GM21447 (cell line): ENCODE results near the gene KDM4C.
"Not testable (repeated sequence)": the region's sequence is repeated elsewhere in the genome, so short reads cannot be mapped to it uniquely, and the experiment has no call there.

Experiments used
- ATAC-seq: cut with Tn5 transposase; IDR thresholded peaks from one replicate; pipeline ENCODE4 v1.9.1; 2021; ENCODE audit not compliant: unreplicated experiment

Gene KDM4C

GRCh38 chr9:6757456-6758247 lies at the start of gene KDM4C:
KDM4C (plus strand) TSS chr9:6757973; CDS start chr9:6792989, 35,016 bp downstream.
- peak; percentile 77 for ATAC-seq

- ATAC-seq: no peak
These were observed 49.0 kb upstream of the KDM4C start for GRCh38 chr9:6708732-6709131.

- ATAC-seq: no peak
These were observed 46.4 kb upstream of the KDM4C start for GRCh38 chr9:6711403-6711802.

GRCh38 chr9:6712041-6712440 lies 45.7 kb upstream of the KDM4C start:
- no peak for ATAC-seq

GRCh38 chr9:6714176-6714575 lies 43.6 kb upstream of the KDM4C start:
- ATAC-seq: no peak

- ATAC-seq: not testable (repeated sequence)
These were observed 42.5 kb upstream of the KDM4C start for GRCh38 chr9:6715153-6715754.

- peak; percentile 93 for ATAC-seq
These were observed 41.8 kb upstream of the KDM4C start for GRCh38 chr9:6715755-6716643.

GRCh38 chr9:6716766-6717165 lies 41.0 kb upstream of the KDM4C start:
- no peak for ATAC-seq

- ATAC-seq: no peak
These were observed 33.8 kb upstream of the KDM4C start for GRCh38 chr9:6723881-6724420.

- ATAC-seq: no peak
These were observed 24.5 kb upstream of the KDM4C start for GRCh38 chr9:6733257-6733656.

- ATAC-seq: no peak
These were observed 23.9 kb upstream of the KDM4C start for GRCh38 chr9:6733831-6734230.

- ATAC-seq: no peak
These were observed 22.4 kb upstream of the KDM4C start for GRCh38 chr9:6735422-6735821.

- no peak for ATAC-seq
These were observed 18.6 kb upstream of the KDM4C start for GRCh38 chr9:6739218-6739617.

- not testable (repeated sequence) for ATAC-seq
These were observed 8.9 kb upstream of the KDM4C start for GRCh38 chr9:6748861-6749260.

GRCh38 chr9:6754861-6755260 lies 2.9 kb upstream of the KDM4C start:
- not testable (repeated sequence) for ATAC-seq

- ATAC-seq: peak; percentile 30
These were observed 679 bp upstream of the KDM4C start for GRCh38 chr9:6757132-6757455.

GRCh38 chr9:6758248-6758497 lies 400 bp downstream of the KDM4C start:
- peak; percentile 15 for ATAC-seq

- peak; percentile 25 for ATAC-seq
These were observed 868 bp downstream of the KDM4C start for GRCh38 chr9:6758498-6759184.

- peak; percentile 8 for ATAC-seq
These were observed 1.6 kb downstream of the KDM4C start for GRCh38 chr9:6759185-6759977.

GRCh38 chr9:6761306-6761705 lies 3.5 kb downstream of the KDM4C start:
- ATAC-seq: no peak
